ENCODE data around the gene GABPB2. TPM values are rescaled to one million over a fixed set of nuclear protein-coding genes. Genes with fewer than 3 reads are reported as not detected.

GABPB2 gene
- total and polyA plus RNA-seq, 2 of the 13 experiments (the other 11 are each of a cell fraction or from before 2014, with no cell fraction given) = 0.09 TPM; not detected in 1

DNA sequence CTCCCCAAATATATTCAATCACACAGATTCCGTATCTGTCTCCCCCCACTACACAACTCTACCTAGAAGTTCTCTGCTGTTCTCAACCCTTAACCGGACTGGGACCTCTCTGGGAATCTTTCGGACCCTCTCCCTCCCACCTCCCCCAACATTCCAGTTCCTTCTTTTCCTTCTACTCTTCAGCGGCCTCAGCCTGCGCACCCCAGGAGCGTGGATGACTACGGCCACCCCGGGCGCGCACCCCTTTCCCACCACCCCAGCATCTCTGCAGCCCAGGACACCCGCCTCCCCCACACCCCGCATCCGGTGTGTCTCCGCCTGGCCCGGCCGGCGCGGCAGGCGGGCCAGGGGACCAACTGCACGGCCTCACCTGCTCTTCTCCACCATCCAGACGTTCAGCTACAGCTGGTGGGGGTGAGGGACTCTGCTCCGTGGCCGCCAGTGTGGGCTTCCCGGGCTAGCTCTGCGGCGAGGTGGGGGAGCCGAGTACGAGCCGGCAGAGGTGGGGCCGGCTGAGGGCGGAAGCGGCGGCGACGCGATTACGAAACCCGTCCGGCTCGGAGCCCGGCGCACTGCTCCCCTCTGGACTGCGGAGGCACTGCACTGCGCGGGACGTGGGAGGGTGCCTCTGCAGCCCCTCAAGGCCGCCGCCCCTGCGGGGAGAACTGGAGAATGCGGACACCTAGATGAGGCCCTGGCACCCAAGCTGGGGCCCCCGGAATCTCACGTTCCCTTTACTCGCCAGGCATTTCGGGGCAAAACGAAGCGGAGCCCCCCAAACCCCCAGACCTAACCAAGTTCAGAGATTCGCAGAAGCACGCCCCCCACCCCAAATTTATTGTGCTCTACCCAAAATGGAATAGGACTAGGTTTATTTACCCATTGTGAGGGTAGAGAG is 11.2 kb upstream of the GABPB2 start, which contains the start of gene CDC42SE1 (continued):
- TF ChIP-seq ZSCAN12 (CRISPR knock-in tag; IDR thresholded peaks at IDR 0.05) = no peak
- no peak for TF ChIP-seq FIP1L1 (IDR thresholded peaks at IDR 0.05; ENCODE audit: borderline replicate concordance, insufficient read depth, low read depth, low read length)
- TF ChIP-seq, protein P1, sequence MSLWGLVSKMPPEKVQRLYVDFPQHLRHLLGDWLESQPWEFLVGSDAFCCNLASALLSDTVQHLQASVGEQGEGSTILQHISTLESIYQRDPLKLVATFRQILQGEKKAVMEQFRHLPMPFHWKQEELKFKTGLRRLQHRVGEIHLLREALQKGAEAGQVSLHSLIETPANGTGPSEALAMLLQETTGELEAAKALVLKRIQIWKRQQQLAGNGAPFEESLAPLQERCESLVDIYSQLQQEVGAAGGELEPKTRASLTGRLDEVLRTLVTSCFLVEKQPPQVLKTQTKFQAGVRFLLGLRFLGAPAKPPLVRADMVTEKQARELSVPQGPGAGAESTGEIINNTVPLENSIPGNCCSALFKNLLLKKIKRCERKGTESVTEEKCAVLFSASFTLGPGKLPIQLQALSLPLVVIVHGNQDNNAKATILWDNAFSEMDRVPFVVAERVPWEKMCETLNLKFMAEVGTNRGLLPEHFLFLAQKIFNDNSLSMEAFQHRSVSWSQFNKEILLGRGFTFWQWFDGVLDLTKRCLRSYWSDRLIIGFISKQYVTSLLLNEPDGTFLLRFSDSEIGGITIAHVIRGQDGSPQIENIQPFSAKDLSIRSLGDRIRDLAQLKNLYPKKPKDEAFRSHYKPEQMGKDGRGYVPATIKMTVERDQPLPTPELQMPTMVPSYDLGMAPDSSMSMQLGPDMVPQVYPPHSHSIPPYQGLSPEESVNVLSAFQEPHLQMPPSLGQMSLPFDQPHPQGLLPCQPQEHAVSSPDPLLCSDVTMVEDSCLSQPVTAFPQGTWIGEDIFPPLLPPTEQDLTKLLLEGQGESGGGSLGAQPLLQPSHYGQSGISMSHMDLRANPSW (CRISPR knock-in tag; IDR thresholded peaks at IDR 0.05; ENCODE audit: borderline replicate concordance) = no peak
- no peak for TF ChIP-seq ZNF720 (CRISPR knock-in tag; IDR thresholded peaks at IDR 0.05)
- TF ChIP-seq ZBTB42 (CRISPR knock-in tag; IDR thresholded peaks at IDR 0.05) = no peak
- TF ChIP-seq ZNF282 (IDR thresholded peaks at IDR 0.05; ENCODE audit: partially characterized antibody) = no peak
- peak; percentile 51 for TF ChIP-seq GABPA (IDR thresholded peaks at IDR 0.05; ENCODE audit: low read depth, low read length)
- TF ChIP-seq GABPA (CRISPR knock-in tag; IDR thresholded peaks at IDR 0.05; ENCODE audit: low read depth) = peak; percentile 73
- peak; percentile 49; the same call in 1 of the 2 replicates for TF ChIP-seq ZNF746 (CRISPR knock-in tag; IDR thresholded peaks at IDR 0.05)
- TF ChIP-seq CREM (IDR thresholded peaks at IDR 0.05) = no peak
- TF ChIP-seq CREM (CRISPR knock-in tag; IDR thresholded peaks at IDR 0.05) = no peak
- no peak for TF ChIP-seq ZNF468 (CRISPR knock-in tag; IDR thresholded peaks at IDR 0.05)
- TF ChIP-seq ATF6 (CRISPR knock-in tag; conservative IDR thresholded peaks at IDR 0.05) = 0 out of 2 replicates have a peak, but pooled peaks have one; percentile 78
- 0 out of 2 replicates have a peak, but pooled peaks have one; percentile 36 for TF ChIP-seq HOXD1 (CRISPR knock-in tag; IDR thresholded peaks at IDR 0.05)
- TF ChIP-seq ZNF263 (CRISPR knock-in tag; IDR thresholded peaks at IDR 0.05) = no peak
- TF ChIP-seq ZMAT3 (CRISPR knock-in tag; conservative IDR thresholded peaks at IDR 0.05) = no peak
- TF ChIP-seq, protein P2, sequence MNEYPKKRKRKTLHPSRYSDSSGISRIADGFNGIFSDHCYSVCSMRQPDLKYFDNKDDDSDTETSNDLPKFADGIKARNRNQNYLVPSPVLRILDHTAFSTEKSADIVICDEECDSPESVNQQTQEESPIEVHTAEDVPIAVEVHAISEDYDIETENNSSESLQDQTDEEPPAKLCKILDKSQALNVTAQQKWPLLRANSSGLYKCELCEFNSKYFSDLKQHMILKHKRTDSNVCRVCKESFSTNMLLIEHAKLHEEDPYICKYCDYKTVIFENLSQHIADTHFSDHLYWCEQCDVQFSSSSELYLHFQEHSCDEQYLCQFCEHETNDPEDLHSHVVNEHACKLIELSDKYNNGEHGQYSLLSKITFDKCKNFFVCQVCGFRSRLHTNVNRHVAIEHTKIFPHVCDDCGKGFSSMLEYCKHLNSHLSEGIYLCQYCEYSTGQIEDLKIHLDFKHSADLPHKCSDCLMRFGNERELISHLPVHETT (CRISPR knock-in tag; conservative IDR thresholded peaks at IDR 0.05) = 0 out of 2 replicates have a peak, but pooled peaks have one; percentile 34
- TF ChIP-seq ZSCAN9 (CRISPR knock-in tag; IDR thresholded peaks at IDR 0.05; ENCODE audit: borderline replicate concordance) = peak; percentile 84; the same call in 1 of the 2 replicates
- no peak for TF ChIP-seq ZNF850 (CRISPR knock-in tag; conservative IDR thresholded peaks at IDR 0.05)
- peak; percentile 88 for TF ChIP-seq SALL1 (CRISPR knock-in tag; IDR thresholded peaks at IDR 0.05)
- TF ChIP-seq ZNF530 (CRISPR knock-in tag; IDR thresholded peaks at IDR 0.05; ENCODE audit: low read depth) = no peak
- peak; percentile 50; the same call in 1 of the 2 replicates for TF ChIP-seq NR2C2 (CRISPR knock-in tag; IDR thresholded peaks at IDR 0.05; ENCODE audit: borderline replicate concordance)
- no peak for TF ChIP-seq ZNF383 (CRISPR knock-in tag; IDR thresholded peaks at IDR 0.05; ENCODE audit: borderline replicate concordance)
- TF ChIP-seq BRD4 (CRISPR knock-in tag; IDR thresholded peaks at IDR 0.05) = no peak; the same call in 1 of the 2 replicates
- peak; percentile 80; the same call in 1 of the 2 replicates for TF ChIP-seq ZNF558 (CRISPR knock-in tag; IDR thresholded peaks at IDR 0.05; ENCODE audit: borderline replicate concordance)
- TF ChIP-seq ZFY (CRISPR knock-in tag; IDR thresholded peaks at IDR 0.05) = peak; percentile 68
